GM21737 (cell line): ENCODE data around the gene TMTC2.
"Not testable (repeated sequence)": the region's sequence is repeated elsewhere in the genome, so short reads cannot be mapped to it uniquely, and the experiment has no call there.

Experiments used
- ATAC-seq: cut with Tn5 transposase; IDR thresholded peaks from one replicate; pipeline ENCODE4 v1.9.1; 2021; ENCODE audit warnings: mild to moderate bottlenecking, moderate library complexity; ENCODE audit not compliant: unreplicated experiment

The TMTC2 gene

DNA sequence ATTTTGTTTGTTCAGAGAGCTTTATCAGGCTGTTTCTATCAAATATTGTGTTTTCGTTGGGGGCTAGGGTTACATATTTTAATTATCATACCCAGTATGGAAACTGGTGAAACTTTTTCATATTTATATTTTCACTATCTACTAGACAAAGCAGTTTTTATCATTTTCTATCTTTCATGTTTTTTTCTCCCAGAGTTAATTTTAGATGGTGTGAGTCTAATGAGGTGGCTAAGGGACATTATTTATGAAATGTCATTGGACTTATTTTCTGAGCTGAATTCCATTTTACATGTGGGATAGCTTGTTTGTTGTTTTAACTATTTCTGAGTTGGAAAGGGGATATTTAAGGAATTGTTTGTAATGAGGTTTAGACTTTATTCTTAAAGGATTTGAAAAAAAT is 100.3 kb downstream of the TMTC2 start:
- ATAC-seq: no peak

DNA sequence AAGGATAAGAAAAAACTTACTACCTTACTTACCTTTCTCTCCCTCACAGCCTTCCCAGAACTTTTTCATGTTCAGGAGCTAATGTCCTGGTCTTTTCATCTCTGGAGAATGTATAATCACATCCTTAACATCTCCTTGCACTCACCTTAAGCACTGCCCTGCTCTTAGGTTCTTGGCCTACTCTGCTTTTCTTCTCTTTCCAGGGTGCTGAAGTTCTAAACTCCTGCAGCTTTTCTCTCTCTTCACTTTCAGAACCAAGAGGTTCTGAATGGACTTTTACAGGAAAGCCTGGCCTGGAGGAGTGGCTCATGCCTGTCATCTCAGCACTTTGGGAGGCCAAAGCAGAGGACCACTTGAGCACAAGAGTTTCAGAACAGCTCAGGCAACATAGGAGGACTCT is 101.9 kb downstream of the TMTC2 start:
- no peak for ATAC-seq

DNA sequence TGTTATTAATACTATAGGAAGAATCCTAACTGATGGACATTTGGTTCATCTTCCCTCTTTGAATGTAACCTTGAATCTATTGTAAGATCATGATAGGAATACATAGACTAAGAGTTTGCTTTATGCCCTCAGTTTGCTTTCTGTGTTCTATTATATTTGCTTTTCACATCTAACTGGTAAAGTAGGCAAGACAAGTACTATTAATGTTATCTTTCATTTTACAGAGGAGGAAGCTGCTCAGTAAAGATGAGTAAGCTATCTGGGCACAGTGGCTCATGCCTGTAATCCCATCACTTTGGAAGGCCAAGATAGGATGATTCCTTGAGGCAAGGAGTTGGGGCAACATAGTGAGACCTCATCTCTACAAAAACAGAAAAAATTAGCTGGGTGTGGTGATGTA is 103.0 kb downstream of the TMTC2 start:
- no peak for ATAC-seq

DNA sequence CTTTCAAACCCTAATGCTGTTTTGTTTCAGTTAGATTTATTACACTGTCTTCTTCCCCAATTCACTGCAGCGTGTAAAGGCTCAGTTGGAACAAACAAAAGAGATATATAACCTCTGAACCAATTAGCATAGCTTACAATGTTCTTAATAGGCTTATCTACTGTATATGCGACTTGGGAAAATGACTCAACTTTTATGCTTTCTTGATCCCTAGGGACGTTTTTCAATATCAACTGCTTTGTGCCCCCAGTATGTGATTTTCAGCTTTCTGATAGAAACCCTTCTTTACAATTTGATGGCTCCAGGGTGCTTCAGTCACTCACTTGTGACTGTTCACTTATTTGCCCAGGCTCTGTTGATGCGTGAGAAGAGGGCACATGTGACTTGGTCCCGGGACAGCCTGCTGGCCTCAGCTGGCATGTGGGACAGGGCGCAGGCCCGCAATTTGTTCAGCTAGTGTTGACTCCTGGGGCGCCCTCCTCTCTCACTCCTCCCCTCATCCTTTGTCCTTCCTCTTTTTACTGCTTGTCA is 107.1 kb downstream of the TMTC2 start:
- no peak for ATAC-seq

DNA sequence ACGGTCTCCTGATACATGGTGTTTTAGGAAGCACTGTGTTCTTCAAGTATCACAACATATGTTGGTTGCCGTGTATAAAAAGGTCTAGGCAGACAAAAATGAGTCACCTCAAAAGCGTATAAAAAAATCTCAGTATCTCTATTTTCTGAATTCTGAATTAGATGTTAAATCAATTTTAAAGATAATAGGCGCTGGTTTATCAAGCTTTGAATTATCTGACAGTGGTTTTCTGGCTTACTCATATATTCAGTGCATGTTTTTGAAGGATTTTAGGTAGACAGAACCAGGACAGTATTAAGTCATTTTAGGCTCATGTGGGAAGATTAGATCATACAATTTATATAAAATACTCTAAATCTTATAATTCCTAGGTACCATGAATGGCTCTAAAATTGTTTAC is 110.8 kb downstream of the TMTC2 start:
- no peak for ATAC-seq

DNA sequence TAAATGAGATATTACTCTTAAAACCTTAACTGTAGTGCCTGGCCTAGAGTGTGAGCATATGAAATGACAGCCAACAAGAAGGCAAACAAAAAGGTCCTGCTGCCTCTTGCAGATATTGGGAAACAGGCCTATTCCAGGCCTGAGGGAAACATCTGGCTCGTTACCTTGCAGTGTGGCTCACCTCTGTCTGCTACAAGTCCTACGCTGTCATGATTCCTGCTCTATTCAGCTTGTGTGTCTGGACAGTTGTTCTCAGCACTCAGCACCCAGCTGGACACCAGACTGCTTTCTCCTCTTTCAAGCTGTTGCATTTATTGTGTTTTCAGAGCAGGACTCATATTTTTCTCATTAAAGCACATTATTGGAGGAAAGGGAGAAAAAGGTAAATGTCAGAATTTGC is 113.5 kb downstream of the TMTC2 start:
- no peak for ATAC-seq

DNA sequence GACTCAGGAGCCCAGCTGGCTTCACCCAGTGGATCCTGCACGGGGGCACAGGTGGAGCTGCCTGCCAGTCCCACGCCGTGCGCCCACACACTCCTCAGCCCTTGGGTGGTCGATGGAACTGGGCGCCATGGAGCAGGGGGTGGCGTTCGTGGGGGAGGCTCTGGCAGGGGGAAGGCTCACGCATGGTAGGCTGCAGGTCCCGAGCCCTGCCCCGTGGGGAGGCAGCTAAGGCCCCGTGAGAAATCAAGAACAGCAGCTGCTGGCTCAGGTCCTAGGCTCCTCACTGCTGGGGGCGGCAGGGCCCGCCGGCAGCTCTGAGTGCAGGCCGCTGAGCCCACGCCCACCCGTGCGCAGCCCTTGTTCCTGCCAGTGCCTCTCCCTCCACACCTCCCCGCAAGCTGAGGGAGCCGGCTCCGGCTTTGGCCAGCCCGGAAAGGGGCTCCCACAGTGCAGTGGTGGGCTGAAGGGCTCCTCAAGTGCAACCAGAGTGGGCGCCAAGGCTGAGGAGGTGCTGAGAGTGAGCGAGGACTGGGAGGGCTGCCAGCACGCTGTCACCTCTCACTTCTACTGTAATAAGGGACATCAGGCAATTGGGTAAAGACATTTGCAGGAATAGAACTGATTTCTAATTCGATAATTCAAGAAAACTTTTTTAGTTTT is 115.4 kb downstream of the TMTC2 start:
- no peak for ATAC-seq

DNA sequence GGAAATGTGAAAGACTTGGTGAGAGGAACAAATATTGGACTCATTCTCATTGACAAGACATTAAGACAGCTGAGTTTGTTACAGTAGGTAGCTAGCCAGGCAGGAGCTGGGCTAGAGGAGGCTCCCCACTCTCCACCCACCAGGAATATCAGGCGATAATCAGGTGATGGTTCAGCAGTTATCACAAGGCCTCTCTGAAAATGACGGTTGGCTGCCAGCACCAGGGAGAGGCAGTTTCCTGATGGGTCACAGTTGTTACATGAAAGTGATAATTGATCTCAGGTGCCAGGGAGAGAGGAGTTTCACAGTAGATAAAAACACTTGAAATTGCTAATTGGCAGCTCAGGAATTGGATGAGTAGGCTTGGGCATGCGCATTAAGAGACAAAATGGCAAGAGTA is 116.5 kb downstream of the TMTC2 start:
- no peak for ATAC-seq

DNA sequence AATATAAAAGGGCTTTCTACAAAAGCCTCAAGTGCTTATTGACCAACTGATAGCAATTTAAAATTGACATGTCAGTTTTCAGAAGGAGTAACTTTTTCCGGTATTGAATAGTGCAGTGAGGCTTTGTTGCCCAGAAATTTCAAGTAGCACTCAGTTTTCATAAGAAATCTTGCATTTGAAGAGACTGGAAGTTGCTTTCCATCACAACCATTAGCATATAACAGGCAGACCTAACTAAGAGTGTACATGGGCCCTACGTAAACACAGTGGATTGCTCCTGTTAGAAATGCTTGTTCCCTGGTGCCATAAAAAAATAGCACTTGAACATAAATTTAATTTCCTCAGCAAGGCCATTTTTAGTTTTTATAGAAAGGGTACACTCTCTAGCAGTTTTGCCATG is 117.9 kb downstream of the TMTC2 start:
- ATAC-seq: no peak

DNA sequence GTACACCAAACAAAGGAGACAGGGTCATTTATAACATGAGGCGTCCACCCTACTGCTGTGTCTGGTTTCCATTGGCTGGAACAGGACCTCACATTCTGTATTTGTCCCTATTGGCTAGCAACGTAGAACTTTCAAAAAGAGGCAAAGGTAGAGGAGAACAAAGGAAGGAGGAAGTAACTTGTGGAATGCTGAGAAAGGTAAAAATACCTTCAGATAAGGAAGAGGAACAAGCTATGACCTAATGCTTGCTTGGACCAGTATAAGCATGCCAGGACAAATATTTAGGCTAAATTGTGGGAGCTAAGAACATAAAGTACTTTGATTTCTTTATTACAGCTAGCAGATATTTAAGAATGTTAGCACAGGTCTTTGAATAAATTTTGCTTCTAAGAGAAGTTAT is 118.3 kb downstream of the TMTC2 start:
- ATAC-seq: not testable (repeated sequence)

DNA sequence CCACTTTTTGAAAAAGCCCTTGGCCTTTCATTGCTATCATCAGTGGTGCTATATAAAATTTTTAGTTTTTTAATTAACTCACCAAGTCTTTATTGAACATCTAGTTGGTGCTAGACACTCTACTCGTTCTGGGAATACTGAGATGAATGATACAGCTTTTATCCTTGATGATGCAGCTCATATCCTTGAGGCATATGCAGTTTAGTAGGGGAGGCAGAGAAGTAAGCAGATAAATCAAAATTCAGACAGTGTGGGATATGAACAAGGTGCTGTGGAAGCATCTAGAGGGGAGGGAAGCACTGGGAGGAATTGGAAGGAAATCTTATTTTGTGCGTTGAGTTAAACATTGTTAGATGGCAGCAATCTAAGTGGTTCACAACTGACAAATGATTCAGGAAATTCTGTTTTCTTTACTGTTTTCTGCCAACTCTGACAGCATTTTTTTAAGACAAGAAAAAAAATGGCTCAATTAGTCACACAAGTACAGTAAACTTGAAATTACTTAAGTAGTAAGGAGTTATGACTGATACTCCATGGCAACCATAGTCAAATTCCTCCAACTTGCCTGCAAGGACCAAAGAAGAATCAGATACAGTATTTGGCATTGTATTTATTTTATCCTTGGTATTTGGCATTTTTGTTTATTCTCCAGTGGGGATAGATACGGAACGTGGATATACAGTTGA is 119.2 kb downstream of the TMTC2 start:
- no peak for ATAC-seq

DNA sequence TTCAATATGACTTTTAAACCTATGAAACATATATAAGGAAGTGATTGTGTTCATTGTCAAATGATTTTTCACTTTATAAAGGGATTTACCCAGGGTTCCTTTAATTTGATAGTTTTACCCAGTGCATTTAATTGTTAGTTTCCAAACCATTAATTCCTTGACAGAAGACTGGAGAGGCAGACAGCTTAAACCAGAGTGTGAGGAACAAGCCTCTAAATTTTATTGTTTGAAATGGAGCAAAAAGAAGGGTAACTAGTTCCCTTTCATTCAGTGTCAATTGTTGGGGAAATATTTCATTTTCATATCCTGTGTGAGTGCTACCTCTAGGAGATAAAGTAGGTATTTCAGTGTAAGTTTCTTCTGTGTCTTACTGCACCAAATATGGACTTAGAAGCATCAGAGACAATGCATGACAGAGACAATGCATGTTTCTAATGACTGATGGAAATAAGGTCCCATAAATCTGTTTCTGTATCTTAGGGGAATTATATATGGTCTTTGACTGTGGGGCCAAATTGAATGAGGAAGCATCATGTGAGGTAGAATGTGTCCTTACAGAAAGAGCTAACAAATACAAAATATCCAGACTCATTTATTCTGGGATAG is 120.5 kb downstream of the TMTC2 start:
- ATAC-seq: no peak

DNA sequence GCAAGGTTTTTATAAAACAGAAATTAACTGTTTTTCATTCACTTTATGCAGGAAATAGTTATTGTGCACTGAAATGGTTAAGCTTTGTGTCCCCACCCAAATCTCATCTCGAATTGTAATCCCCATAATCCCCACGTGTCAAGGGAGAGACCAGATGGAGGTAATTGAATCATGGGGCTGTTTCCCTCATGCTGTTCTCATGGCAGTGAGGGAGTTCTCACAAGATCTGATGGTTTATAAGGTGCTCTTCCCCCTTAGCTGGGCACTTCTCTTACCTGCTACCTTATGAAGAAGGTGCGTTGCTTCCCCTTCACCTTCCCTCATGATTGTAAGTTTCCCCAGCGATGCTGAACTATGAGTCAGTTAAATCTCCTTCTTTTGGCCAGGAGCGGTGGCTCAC is 123.9 kb downstream of the TMTC2 start:
- ATAC-seq: no peak

DNA sequence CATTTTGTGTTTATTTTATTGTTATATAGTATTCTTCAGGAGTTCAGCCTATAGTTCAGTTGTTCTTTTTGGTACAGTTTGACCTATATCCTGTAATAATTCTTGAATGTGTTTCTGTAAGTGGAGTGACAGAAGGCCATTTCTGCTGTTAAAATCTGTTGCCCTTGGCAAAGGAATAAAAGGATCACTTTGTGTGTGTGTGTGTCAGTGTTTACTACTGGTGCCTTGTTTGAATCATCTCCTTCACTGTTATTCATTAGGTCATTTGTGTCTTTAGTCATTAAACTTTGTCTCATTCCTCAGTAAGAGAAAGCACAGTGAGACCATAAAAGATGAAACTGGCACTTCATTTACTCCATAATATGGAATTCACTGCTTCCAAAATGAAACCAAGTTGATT is 130.7 kb downstream of the TMTC2 start:
- ATAC-seq: no peak

DNA sequence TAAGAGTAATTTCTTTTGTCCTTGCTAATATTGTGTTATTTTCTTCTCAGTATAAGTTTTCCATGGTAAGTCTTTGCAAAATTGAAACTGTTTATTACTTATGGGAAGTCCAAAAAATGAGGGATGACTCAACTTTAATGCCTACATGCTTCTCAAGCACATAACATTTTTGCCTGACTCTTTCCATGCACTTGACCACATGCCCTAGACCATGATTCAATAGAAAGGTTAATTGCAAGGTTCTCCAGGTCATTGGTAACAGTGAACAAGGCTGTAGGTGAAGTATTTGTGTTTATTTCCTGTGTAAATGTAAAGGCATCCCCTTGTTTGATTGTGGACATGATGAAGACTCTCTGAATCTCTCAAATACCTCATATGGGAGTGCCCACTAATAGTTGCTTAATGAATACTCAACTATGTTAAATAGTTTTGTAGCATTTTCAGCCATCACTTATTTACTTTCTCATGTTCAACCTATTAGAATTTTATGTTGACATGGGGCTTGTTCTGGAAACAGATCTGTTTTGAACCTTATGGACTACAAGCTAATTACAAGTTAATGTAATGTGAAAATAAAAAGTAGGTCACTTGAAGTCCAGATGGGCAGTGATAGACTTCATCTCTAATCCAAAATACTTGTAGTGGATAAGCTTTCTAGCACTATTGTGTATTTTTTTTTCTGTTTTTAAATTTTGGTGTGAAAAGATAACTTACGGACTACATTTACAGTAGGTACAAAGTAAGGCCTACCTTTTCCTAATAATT is 131.7 kb downstream of the TMTC2 start:
- no peak for ATAC-seq

DNA sequence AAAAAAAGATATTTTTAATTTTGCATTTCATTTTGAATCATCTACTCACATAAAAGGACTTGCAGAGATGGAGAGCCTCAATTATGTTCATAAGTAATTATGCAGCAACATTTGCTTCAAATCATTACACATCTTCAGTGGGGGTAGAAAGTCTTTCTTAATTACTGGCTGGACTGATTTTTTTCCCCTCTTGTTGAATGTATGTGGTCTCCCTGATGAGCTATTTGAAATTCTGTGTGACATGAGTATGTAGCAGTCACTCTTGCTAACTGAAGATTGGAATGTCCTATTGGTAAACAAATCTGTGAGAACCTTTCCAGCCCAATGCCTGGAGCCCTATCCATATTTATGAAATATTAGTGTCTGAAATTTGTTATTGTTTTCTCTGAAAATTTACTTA is 139.8 kb downstream of the TMTC2 start:
- no peak for ATAC-seq

DNA sequence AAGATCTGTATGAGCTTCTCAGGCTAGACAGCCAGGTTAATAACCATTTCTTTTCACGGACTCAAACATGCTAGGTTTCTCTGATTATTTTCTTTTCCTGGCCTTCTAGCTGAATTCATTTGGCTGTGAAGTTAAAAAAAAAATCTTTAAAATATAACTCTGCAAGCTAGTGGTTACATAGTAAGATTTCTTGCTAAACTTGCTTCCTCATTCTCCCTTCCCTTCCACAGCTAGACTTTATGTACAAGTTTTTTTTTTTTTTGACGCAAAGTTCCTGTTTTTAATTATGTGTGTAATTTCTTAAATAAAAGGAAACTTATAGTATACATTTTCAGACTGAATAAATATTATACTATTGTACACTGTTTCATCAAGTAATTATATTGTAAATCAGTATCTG is 145.4 kb downstream of the TMTC2 start:
- ATAC-seq: no peak

DNA sequence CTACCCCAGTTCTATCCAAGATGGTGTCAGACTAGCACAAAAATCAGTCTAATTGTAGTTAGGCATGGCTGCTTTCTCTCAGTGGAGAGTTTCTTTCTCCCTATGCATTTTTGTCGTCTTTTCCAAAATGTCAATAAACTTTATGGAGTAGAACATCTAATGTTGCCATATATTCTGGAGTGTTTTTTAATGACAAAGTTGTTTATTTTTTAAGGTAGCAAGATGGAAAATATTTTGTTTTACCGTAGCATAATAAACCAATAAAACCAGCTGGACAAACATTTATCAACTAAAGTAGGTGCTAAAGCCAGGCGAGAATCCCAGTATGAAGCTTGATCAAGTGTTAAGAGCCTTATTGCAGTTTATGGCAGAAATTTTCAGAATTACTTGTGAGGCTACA is 146.3 kb downstream of the TMTC2 start:
- ATAC-seq: no peak

DNA sequence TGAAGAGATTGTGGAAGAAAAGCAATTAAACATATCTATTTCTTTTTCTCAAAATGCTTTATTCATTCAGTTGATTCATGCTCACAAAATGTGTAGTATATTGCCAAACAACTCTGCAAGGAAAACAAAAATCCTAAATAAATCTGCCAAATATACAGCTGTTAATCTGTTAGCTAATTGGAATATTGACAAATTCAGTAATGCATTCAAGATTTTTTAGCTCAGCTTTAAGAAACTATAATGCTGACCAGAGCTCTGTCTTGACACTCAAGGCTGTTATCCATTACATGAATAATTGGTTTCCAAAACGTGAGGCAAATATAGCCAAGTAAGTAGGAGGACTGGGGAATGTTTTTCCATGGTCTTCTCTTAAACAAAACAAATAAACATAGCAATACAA is 146.8 kb downstream of the TMTC2 start:
- ATAC-seq: no peak

DNA sequence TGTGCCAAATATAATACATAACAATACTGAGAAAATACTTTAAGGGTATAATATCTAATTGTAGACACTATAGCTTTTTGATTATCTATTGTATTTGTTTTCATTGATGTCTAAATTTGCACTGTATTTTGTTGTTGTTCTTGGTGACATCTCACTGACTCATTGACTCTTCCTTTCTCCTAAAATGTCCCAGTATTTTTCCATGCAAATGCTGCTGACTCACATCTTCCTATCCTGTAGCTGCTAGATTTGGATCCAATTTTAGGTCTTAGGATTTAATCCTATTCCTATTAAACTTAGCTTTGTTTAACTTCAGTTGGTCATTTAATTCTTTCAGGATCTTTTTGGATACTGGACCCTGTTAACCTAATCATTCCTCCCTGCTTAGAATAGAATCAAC is 148.5 kb downstream of the TMTC2 start:
- ATAC-seq: no peak

DNA sequence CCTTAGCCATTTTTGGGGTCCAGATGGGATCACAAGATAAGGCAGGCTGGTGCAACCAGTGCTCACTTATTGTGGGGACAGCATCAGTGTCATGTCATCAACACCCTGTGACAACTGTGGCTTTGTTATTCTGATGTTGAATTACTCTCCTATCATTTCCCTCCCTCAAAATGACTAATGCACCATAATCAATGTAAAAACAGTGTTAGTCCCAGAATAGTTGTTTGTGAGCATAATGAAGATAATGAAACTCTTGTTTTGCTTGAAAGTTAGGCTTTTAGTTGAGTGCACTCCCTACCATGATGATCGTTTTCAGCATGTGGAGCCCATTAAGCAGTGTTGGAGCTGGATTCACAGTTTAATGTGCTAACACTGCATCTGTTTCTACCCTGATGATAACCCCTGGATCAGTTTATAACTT is 151.4 kb downstream of the TMTC2 start:
- ATAC-seq: no peak

DNA sequence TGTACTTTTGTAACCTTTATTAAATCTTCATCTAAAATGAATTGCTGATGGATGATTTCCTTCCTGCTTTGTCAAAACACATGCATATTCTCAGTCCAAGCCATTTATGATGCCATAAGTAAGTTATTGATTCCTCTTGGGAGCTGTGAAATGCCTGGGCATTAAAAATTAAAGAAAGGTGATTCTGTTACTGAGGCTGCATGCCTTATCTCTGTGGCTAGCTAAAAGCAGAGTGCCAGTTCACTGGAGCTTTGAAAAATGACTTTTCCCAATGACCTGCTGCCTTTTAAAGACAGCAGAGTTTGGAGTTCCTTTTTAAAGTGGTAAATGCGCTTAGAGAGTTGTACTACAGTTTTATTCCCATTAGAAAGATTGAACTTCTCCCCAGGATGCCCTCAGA is 152.1 kb downstream of the TMTC2 start:
- ATAC-seq: no peak
